ENCODE results near the gene RASSF7. TPM values are rescaled to one million over a fixed set of nuclear protein-coding genes. Genes with fewer than 3 reads are reported as not detected.
A peak's percentile ranks its signal among the peaks of the same experiment; 100 is the strongest.

The RASSF7 gene
- total and polyA plus RNA-seq, 10 of the 15 experiments (the other 5 are each of a cell fraction or from before 2014, with no cell fraction given): 0.39 to 29.7 (median 13.2) TPM

DNA sequence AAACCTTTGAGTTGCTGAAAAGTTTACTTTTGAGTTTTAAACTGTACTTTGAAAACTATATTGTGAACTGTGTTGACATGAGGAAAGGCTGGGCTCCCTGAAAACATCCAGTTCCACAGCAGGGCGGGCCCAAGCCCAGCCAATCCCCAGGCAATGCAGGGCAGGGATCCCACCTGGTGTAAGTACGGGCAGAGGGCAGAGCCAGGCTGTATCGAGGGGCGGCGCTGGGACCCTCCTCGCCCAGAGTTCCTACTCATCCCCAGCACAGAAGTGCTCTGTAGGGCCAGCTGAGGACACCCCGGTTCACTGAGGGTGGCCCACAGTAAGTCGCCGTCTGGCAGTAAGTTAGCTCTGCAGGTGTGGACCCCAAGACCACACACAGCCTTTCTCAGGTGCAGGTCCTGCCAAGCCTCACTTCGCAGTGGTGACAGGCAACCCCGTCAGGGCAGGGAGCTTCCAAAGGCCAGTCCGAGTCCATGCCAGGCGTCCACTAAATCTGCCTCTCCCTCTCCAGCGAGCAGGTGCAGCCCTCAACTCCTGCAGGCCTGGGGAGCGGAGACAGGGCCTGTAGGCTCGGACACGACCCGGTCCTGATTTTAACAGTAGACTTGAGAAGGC lies 6.3 kb downstream of the RASSF7 start:
- H3K4me2 ChIP-seq (ENCODE audit: control insufficient read depth, insufficient read depth): peak overlapping the region; percentile 86
- H3K9ac ChIP-seq (ENCODE audit: control insufficient read depth, insufficient read depth, low read length): peak overlapping the region; percentile 73
- H3K27me3 ChIP-seq (replicated peaks in 1 of 2; ENCODE audit: control insufficient read depth in 2 of 2, insufficient read depth in 2 of 2, low read length in 1 of 2): no peaks in the 10 kb centered on the region
- ChIA-PET SMC1A (ENCODE audit: uncharacterized antibody, unreplicated experiment) (no interaction called here), CTCF (interaction anchor here (2.3 kb wide), 1 partner anchor 155 kb away, joined by 8 read pairs; no protein-coding TSS in a partner anchor), POLR2A (no interaction called here), RAD21 (ENCODE audit: unreplicated experiment) (no interaction called here)
- peaks cover 13% of the 10 kb centered on the region for H3K4me1 ChIP-seq (ENCODE audit: control insufficient read depth, insufficient read depth, low read length)
- TF ChIP-seq GATAD2B (conservative IDR thresholded peaks at IDR 0.05; ENCODE audit: low read depth) (no peak), HCFC1 (IDR thresholded peaks at IDR 0.05; ENCODE audit: low read length) (no peak), CBX5 (IDR thresholded peaks at IDR 0.05; ENCODE audit: low read depth) (no peak), MEF2B (IDR thresholded peaks at IDR 0.05; ENCODE audit: partially characterized antibody, poor library complexity, severe bottlenecking) (no peak), NR2F1 (conservative IDR thresholded peaks at IDR 0.05) (no peak), ZNF274 (IDR thresholded peaks at IDR 0.05; ENCODE audit: insufficient read depth, insufficient read length) (no peak)
- TF ChIP-seq, protein P1, sequence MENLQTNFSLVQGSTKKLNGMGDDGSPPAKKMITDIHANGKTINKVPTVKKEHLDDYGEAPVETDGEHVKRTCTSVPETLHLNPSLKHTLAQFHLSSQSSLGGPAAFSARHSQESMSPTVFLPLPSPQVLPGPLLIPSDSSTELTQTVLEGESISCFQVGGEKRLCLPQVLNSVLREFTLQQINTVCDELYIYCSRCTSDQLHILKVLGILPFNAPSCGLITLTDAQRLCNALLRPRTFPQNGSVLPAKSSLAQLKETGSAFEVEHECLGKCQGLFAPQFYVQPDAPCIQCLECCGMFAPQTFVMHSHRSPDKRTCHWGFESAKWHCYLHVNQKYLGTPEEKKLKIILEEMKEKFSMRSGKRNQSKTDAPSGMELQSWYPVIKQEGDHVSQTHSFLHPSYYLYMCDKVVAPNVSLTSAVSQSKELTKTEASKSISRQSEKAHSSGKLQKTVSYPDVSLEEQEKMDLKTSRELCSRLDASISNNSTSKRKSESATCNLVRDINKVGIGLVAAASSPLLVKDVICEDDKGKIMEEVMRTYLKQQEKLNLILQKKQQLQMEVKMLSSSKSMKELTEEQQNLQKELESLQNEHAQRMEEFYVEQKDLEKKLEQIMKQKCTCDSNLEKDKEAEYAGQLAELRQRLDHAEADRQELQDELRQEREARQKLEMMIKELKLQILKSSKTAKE (IDR thresholded peaks at IDR 0.05; ENCODE audit: low read depth, poor library complexity, severe bottlenecking): no peak
- no peaks in the 10 kb centered on the region for H4K20me1 ChIP-seq (ENCODE audit: control insufficient read depth, insufficient read depth)
- H3K27ac ChIP-seq (ENCODE audit: control insufficient read depth, insufficient read depth): peak overlapping the region; percentile 44
- 93% methylated on average over 18 of the region's 18 CpGs for WGBS (ENCODE audit: insufficient coverage, insufficient replicate concordance, low lambda C conversion rate, missing lambda C conversion rate)
- no peak for FAIRE-seq
- BruUV-seq (replicated peaks): TSS peak; percentile 85
- peaks cover 27% of the 10 kb centered on the region for H3K79me2 ChIP-seq (ENCODE audit: control insufficient read depth, insufficient read depth, low read length)
- ATAC-seq: no peak
- H3K36me3 ChIP-seq (ENCODE audit: control insufficient read depth in 2 of 2, insufficient read depth in 2 of 2, low read length in 1 of 2): peaks cover 0 to 4% of the 10 kb centered on the region in 2 experiments; a peak in 2 of 4 replicates
- DNase-seq (ENCODE audit: low read depth, low spot score): no peak
- H3K4me3 ChIP-seq: peak overlapping the region; percentile 97
- intact Hi-C loops (cut with micrococcal nuclease; ENCODE audit: unreplicated experiment) (no loop called here), in situ Hi-C loops (cut with MboI) (no loop called here)
- H2AFZ ChIP-seq (ENCODE audit: control insufficient read depth, low read depth, low read length): no peak overlapping the region
- no peaks in the 10 kb centered on the region for H3K9me3 ChIP-seq (replicated peaks; ENCODE audit: control insufficient read depth, insufficient read depth, low read length)

Data from GM12878 (cell line).